SHP77 (cell line): Measurements from ENCODE around the gene KRT2.

Source experiments
- DNase-seq, 2 experiments: peaks; one replicate each; lab custom pipeline; 2025; lab: John Stamatoyannopoulos, UW

KRT2 gene

DNA sequence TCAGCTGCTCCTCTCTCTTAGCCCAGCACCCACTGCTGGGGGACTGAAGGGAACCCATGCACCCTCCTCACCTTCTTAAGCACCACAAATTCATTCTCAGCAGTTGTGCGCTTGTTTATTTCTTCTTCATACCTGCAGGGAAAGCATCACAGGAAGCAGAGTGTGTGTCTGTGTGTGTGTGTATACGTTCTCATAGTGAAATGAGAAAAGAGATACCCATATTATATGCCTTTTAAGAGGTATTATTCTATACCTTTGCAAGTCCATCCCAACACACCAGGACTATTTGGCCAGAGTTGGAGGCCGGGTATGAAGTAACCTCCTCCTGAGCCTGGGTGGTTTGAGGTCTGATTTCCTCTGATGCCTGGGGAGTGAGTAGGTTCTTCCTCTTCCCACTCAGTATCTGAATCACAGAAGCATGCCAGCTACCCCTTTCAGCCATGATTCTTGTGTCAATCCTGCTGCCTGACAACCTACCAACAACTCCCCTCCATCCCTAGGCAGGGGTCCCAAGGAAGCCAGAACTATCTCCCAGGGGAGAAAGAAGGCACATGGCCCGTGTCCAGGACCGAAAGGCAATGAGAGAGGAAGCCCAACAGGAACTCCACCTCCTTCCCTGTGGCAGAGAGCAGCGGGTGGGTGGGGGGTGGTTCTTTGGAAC lies 36.7 kb downstream of the KRT2 start:
- no peak for DNase-seq

DNA sequence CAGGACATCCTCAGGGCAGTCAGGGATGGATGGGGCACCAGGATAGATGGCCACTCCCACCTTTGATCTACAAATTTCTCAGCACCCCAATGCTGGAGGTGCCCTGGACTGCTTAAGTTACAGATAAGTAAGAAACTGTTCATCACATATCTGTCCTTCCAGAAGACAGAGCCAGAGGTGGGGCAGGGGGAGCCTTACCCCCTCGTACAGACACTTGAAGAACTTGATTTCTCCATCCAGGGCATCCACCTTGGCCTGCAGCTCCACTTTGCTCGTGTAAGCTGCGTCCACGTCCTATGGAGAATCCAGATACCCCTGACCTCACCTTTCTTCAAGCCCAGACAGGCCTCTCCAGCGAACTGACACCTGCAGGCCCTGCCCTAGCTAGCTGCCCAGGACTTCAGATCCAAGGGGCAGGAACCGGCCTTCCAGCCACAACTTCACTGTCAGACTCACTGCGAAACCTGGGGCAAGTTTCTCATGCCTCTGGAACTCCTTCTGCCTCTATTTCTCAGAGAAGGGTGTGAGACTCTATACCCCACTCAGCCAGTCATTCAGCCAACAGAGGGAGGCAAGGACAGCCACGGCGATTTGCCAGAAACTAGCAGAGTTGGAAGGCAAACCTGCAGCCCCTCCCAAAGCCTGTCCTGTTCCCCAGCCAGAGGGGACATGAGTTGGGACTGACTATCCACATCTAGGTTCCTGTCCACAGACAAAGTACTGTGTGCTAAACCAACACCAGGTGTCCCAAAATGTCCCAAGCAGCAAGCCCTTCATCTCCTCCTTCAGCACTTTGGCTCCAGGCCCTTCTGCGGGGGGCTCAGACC lies 37.4 kb downstream of the KRT2 start:
- DNase-seq = no peak

DNA sequence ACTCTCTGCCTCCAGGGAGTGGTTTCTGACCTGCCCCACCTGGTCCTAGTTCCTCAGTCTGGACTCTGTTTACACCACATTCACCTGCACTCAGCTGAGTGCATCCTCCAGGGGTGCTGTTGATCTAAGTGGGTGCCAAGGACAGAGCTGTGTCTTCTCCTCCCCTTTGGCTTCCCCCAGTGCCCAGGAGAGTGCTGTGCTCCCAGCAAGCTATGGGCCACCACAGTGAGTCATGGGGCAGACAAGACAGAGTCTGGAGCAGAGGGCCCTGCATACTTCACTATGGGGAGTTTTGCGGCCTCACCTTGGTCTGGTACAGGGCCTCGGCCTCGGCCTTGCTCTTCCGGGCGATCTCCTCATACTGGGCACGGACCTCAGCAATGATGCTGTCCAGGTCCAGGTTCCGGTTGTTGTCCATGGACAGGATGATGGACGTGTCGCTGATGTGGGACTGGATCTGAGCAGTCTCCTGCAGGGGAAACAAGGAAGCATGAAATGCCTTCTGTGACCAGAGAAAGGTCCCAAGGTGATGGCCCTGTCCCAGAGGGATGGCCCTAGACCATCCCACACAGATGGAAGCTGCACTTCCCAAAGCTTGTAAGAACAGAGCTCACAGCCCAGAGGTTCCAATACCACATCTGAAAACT lies 38.5 kb downstream of the KRT2 start:
- DNase-seq = no peak

DNA sequence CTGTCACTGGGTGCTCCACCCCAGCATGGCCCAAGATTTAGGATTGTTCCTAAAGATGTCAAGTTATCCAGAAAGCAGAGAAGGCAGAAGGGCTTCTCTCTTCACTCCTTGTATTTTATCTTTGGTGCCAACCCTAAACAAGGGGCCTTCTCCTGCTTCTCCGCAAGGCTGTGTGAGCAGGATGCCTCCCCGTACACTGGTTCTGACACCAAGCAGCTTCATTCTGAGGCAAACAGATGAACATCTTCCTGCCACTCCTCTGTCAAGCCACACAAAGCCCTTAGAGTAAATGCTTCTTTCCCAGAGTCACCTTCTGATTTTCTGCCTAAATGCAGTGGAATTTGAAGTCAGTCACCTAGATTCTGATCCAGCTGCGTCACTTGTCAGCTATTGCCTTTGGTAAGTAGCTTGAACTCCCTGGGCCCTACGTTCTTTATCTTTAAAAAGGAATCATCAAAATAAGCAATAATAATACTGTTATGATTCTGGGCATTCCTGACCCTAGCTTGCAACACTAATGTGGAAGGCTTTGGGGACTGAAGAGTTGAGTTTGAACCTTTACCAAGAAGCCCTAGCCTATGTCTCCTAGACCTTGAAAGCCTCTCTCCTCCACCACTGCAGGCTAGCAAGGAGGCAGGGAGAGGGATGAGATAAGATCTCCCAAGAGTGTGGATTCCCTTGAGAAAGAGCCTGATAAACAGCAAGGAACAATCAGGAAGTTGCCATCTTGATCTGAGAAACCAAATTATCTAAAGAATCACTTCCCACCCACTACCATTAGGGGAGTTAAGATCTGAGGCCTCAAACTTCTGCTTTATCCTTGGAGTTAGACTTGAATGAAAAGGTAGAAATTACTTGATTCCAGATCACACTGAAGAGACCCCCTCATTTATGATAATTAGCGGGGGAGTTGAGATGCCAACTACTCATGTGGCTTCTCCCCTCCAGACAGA lies 39.3 kb downstream of the KRT2 start:
- DNase-seq = no peak

DNA sequence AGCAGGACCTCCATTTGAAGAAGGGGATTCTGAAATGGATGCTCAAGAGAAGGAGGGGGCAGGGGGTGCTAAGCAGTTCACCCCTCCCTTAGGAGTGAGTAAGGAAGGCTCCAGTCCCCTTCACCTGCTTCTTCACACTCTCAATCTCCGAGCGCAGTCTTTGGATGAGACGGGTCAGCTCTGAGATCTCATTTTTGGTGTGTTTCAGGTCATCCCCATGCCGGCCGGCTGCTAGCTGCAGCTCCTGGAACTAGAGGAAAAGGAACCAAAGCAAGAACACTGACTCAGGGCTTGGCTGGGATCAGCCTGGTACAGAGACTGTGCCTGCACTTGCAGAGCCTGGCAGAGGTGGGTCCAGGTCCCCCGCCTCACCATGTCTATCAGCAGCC lies 40.9 kb downstream of the KRT2 start:
- DNase-seq = no peak

DNA sequence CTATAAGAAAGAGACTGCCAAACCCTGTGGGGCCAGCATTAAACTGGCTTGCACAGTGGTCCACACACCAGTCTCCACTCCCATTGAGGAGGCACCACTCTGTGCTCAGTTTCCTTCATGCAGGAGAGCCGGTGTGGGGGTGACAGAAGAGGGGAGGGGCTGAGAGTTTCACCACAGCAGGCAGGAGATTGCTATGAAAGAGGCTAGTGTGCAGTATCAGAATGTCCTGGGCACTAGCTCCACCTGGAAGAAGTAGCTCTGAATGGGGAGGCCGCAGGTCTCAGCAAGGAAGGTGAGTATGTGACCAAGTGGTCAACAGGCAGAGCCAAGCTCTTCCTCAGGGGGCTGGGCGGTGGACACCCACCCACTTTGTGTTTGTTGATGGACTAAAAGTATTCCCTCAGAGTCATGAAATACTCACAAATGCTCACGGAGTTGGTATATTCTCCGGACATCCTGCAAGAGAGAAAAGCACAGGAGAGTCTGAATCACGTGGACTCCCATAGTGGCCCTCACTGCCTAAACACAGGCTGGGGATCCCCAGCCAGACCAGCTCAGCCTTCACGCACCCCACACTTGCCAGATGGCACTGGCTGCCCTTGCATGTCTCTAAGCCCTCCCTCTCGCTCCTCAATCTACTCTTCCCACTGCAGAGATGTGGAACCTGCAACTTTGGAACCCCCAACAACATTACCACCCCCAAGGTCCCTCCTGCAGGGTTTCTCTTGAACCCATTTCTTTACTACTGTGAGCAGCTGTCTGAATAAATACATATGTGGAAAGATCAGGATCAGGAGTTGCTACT lies 43.0 kb downstream of the KRT2 start:
- DNase-seq = no peak

DNA sequence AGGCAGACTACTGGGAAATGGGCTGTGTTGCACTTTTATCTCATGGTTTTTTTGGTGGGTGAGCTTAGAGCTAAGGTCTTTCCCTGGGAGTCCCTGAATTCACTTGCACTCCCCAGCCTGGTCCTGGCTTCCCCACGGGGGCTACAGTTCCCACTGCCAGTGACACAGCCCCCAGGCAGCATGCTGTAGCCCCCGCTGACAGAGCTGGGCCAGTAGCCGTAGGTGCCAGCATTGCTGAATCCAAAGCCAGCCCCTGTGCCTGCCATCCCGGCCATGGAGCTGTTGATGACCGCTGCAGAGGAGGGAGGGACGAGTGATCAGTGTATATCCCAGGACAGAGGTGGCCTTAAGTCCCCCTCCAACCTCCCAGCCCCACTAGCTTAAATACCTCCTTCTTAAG lies 43.9 kb downstream of the KRT2 start:
- no peak for DNase-seq

DNA sequence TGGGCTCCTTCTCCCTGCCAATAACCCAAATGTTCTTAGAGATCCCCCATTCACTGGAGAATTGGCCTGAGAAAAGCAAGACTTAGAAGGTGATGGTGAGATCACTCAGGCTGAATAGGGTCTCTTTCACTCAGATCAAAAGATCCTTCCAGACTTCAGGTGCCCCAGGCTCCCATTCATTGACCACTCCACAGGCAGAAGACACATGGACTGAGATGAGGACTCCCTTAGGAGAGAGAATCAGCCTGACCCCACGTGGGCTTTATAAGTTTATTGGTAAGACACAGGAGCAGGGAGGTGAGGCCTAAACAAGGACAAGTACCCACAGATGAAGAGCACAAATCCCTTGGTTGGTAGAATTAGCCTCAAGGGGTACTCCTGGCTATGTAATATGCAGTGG lies 44.7 kb downstream of the KRT2 start:
- no peak for DNase-seq

DNA sequence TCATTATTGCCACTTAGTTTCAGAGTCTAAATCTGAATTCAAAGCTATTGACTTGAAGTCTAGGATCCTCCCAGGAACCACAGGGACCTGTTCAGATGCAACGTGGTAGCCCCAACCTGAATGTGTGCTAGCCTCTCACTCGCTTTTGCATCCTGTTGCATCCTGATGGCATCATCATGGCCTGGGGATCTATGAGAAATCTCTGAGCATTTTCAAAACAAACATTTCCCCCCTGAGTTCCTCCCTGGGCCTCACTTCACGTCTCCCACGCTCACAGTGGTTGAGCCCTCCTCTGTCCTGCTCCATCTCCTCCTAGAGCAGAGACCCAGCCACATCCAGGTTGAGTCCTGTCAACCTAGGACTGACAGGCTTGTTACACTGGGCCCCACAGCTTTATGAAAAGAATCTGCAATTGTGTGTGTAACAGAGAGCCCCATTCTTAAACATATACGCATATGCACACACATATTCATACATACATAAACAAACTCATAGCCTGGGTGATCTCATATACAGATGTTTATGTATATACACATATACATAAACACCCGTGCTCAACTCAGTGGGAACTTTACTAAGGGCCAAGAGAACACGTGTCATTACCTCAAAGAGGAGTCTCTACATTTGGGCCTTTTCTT lies 45.3 kb downstream of the KRT2 start:
- DNase-seq = no peak

DNA sequence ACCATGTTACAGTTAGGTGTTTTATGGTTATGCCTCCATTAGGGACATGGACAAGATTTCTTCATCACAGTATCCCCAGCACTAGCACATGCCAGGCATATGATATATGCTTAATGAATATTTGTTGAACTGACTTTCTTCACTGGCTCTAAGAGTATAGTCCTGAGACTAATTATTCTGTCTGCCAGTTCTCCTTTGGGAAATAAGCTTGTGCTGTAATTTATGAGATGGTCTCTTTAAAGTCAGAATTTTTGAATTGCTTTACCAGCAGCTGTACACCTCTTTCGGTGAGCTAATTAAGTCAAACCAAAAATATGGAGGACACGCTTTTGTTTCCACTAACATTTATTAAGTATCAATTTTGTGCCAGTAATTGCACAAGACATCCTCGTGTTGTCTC lies 45.9 kb downstream of the KRT2 start:
- DNase-seq = no peak

DNA sequence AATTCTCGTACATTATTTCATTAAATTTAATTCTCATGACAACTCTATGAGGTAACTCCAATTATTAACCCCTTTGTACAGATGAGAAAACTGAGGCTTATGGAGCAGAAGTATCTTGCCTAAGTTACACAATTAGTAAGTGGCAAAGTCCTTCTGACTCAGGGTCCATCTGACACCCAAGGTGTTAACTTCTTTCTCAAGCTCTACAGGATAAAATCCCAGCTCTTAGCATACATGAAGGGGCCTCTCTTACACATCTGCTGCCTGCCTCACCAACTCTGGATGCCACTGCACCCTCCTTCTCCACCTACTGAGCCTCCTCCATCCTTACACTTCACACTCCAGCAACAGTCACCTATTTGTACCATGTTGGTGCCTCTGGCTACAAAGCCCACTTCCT lies 46.5 kb downstream of the KRT2 start:
- DNase-seq = no peak

DNA sequence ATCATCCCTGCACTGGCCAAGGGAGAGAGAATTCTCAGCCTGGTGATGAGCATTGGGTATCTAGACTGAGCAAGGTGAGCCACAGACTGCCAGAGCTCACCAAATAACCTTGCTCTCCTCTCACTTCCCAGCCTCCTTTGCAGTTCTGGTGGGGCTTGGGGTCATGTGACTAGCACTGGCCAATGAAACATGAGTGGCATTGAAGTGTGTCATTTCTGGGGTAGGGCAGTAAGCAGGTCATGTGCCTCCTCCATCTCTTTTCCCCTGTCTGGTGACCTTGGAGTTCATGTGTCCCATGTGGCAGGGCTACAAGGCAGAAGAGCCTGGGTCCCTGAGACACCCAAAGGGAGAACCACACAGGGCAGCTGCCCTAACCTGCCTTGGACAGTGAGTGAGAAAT lies 47.2 kb downstream of the KRT2 start:
- no peak for DNase-seq

DNA sequence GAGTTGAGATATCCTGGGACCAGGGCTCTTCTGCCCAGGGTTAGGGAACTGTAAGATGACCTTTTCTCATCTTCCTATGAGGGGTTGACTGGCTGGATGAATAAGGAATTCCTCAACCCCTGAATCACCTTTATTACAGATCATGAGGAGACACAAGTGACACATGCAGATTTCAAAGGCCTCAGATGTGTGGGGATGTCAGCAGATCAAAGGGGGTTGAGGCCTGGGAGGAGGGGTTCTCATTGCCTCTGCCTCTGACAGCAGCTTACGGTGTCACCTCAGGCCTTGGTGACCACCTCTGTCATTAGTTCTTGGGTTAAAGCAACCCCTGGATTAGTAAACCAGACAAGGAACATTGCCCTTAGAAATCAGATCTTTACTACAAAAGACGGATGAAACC lies 48.7 kb downstream of the KRT2 start:
- no peak for DNase-seq

DNA sequence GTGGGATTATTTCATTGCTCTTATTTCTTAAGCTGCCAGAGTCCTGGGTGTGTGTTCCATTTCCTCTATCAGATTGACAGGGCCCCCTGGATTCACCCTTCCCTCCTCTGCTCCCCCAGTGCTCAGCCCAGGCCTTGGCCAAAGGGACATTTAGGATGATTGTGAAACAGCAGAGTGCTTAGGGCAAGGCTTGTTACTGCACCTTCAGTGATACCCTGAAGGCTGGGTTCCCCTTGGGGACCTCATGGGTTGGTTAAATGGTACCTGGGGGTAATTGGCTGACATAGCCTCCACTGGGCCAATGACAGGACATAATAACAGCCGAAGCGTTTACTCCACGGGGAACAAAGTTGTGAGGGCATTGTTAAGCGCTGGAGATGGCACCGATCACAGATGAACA lies 49.5 kb downstream of the KRT2 start:
- no peak for DNase-seq

DNA sequence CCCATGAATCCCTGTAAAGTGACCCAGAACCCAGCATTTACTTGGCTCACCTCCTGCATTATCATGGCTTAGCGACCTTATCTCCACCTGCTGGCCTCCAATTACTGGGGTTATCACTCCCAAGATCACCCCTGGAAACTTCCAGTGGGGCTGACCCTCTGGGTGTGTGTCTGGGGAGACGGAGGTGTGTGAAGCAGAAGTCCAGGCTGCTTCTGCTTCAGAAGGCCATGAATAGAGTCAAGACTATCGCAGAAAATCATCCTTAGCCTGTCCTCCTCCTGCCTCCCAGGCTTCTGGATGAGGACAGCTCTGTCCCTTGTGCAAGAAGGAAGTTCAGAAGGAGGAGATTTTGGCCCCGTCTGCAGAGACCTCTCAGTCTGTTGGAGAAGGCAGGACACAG lies 50.3 kb downstream of the KRT2 start:
- no peak for DNase-seq

DNA sequence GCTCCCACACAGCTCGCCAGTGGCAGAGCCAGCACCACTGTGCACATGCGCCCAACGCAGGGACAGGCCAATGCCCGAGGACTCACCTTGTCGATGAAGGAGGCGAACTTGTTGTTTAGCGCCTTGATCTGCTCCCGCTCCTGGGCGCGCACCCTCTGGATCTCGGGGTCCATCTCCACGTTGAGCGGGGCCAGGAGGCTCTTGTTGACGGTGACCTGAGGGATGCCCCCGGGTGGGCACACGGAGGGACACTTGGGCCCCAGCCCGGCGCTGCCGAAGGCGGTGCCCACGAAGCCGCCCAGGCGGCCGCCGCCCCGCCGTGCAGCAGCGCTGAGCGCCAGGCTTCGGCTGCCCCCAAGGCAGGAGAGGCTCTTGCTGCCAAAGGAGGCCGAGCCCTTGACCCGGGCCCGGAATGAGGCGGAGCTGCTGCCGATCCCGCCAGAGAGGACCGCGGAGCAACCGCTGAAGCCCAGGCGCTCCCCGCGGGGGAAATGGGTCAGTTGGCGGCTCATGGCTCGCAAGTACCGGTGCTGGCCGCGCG lies 51.0 kb downstream of the KRT2 start, which contains the start of gene KRT72:
Gene KRT72, minus strand, starts transcription at position 523 of the 541 bp plus-strand sequence. Its CDS starts 11 bp downstream, at position 512.
- DNase-seq = no peak

DNA sequence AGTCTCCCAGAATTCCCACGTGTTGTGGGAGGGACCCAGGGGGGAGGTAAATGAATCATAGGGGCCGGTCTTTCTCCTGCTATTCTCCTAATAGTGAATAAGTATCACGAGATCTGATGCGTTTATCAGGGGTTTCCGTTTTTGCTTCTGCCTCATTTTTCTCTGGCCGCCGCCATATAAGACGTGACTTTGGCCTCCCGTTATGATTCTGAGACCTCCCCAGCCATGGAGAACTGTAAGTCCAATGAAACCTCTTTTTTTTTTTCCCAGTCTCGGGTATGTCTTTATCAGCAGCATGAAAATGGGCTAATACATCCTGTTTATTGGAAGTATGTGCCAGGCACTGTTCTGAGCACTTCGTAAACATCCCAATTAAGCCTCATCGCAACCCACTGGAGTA lies 51.5 kb downstream of the KRT2 start:
- no peak for DNase-seq

DNA sequence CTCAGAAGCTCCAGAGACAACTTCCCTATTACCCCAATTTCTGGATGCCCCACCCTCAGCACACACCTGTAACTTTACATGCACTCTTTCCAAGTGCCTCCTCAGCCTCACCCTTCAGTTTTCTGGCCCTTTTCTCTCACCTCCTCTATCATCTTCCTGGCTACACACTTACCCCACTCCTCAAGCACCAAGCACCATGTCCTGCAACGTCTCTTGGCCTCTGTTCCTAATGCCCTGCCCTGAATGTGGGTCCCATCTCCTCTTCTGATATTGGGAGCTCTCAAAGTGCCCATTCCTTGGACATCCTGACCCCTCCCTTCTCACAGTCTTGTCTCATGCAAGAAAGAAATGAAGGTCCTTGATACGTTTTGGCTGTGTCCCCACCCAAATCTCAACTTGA lies 51.9 kb downstream of the KRT2 start:
- DNase-seq = no peak

DNA sequence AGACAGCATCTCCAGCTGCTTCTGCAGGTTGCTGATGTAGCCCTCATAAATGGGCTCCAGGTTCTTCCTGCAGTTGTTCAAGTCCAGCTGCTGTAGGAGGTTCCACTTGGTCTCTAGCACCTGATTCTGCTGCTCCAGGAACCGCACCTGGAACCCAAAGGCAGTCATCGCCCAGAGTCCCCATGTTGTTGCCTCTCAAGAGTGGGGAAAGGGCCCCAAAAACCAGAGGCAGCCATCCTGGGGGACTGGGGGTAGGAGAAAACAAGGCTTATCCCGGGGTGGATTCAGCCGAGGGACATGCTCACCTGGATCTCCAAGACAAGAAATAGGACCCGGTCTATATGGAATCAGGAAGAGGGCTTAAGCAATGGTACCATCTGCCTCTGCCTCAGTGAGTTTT lies 53.0 kb downstream of the KRT2 start:
- DNase-seq = no peak
